GM12864 (cell line): ENCODE data around the gene CCL23.
A peak's percentile ranks its signal among the peaks of the same experiment; 100 is the strongest.

Source experiments
- DNase-seq: peaks from one replicate; pipeline ENCODE4 v3.0.0-alpha.2; 2011; ENCODE audit warnings: low read depth
- H3K4me3 ChIP-seq: 2 replicates; pipeline ENCODE4 v1.5.1; 2011; ENCODE audit warnings: mild to moderate bottlenecking, low read depth, low read length, control low read depth
- CTCF ChIP-seq: IDR thresholded peaks from 2 replicates; pipeline ENCODE4 v1.5.1; 2011; ENCODE audit warnings: low read depth, mild to moderate bottlenecking, moderate library complexity, low read length, control low read depth, inconsistent platforms; ENCODE audit errors: missing control alignments

Gene CCL23

GRCh38 chr17:36055921-36056520 is 38.2 kb upstream of the CCL23 start:
- H3K4me3 ChIP-seq, result no peak overlapping the region
- DNase-seq, result no peak
- TF ChIP-seq CTCF, result no peak

- H3K4me3 ChIP-seq, result no peak overlapping the region
- no peak for TF ChIP-seq CTCF
- no peak for DNase-seq
Observed at GRCh38 chr17:36055171-36055570, 37.4 kb upstream of the CCL23 start.

- no peak for DNase-seq
- no peak for TF ChIP-seq CTCF
- H3K4me3 ChIP-seq, result no peak overlapping the region
Observed at GRCh38 chr17:36049643-36050042, 31.9 kb upstream of the CCL23 start.

GRCh38 chr17:36048066-36048465 is 30.3 kb upstream of the CCL23 start:
- no peak for DNase-seq
- H3K4me3 ChIP-seq, result no peak overlapping the region
- no peak for TF ChIP-seq CTCF

GRCh38 chr17:36036235-36036634 is 18.5 kb upstream of the CCL23 start:
- TF ChIP-seq CTCF, result no peak
- no peak for DNase-seq
- no peak overlapping the region for H3K4me3 ChIP-seq

- H3K4me3 ChIP-seq, result no peak overlapping the region
- DNase-seq, result peak; percentile 5
- no peak for TF ChIP-seq CTCF
Observed at GRCh38 chr17:36034127-36034526, 16.4 kb upstream of the CCL23 start.

GRCh38 chr17:36030956-36031355 is 13.2 kb upstream of the CCL23 start:
- H3K4me3 ChIP-seq, result no peak overlapping the region
- no peak for DNase-seq
- TF ChIP-seq CTCF, result no peak
